ENCODE results near the gene SMARCE1.

The SMARCE1 gene

DNA sequence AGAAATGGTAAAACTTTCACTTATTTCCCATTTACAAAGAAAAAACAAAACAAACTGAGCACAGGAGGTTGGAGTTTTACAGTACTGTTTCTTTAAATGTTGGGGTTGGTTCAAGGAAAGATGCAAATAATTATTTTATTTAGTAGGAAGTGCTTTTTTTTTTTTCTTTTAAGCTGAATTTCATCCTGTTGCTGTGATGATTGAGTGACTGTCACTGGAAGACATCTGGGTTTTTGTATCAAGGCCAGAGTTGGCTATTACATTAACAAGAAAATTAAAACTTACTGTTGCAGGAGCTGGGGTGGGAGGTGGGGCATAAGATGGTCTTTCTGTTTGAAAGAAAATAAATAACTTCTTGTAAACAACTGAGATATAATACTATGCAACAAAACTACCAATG is 2.3 kb downstream of the SMARCE1 start:
- no peak for DNase-seq

DNA sequence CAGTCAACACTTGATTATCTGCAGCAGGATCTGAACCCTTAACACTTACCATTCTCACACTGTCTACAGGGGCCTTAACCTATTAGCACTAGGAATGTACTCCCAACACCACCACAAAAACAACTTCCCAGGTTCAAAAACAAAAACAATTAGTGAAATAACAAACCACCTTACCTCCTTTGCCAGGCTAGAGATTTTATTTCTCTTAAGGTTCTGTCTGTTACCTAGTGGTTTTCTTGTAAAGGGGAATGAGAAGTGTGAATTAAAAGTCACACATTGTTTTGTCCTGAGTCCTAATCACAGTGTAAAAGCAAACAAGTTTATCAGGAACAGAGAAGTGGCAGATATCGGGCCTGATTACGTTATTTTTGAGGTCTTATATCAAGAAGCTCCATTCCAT is 9.7 kb downstream of the SMARCE1 start:
- no peak for DNase-seq

- DNase-seq: peak; percentile 44
Measured at GRCh38 chr17:40633871-40634270, 13.7 kb downstream of the SMARCE1 start.

DNA sequence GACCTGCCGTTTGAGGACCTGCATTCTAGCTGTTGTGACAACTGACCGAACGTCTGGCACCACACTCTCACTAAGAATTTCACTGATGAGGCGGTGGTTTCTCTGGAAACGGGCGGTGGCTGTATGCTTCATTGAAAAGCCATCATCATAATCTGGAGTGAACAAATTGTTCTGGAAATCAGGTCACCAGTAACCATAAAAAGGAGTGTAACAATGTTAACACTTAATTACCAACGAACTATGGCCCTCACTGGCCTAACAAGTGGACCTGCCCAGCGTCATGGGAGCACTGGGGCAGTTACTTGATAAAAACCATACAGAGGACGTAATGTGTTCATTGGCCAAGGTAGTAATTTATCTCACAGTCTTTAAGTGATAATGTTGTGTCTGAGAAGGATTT is 15.4 kb downstream of the SMARCE1 start:
- DNase-seq: peak; percentile 74

DNA sequence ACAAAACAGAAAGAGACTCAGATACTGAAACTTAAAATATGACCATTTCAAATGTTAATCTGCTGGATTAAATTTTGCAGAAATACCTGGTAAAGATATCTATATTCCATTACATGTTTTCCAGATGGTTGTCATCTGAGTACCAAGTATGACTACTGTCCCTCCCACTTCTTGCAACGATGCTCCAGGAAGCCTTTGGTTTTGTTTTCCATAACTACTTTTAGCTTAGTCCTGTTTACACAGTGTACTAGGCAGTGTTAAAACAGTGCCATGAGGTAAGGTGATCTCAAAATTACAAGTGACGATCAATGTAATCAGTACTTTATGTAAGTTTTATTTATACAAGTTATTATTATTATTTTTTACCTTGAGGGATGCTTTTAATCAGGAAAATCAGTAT is 17.8 kb downstream of the SMARCE1 start:
- DNase-seq: no peak

DNA sequence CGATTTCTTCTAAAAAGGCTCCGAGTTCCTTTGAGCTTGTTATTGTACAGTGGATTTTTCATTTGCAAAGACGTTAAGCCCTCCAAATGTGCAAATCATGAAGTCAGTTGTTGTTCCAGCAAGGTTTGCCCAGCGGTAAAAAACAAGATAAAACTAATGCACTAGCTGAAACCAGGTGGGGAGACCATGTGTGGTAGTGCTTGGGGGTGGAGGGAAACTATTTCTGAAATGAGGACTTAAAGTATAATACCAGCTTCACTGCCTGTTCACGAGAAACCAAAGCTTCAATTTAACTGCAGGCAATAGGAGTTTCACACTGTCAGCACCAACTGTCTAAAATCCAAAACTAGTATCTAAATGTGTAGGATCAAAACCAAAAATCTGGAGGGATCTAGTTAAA is 22.3 kb downstream of the SMARCE1 start:
- DNase-seq: no peak

- no peak for DNase-seq
Measured at GRCh38 chr17:40623419-40624210, 24.0 kb downstream of the SMARCE1 start.

DNA sequence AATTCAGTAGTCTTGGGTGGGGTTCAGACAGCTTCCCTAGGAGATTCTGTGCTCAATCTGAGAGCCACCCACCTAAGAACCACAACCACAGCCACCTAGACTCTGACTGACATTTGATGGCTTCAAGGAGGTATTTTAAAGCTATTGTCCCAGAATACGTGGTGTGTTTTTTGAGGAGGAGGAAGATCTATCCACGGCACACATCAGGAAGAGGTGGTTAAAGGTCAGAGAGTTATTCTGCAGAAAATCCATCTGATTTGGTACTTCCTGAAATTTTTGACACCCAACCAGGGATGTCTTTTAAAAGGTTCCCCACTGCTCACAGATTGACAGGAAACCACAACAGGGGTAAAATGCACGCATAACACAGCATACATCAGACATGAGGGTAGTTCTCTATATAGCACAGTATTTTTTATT is 25.1 kb downstream of the SMARCE1 start:
- no peak for DNase-seq

DNA sequence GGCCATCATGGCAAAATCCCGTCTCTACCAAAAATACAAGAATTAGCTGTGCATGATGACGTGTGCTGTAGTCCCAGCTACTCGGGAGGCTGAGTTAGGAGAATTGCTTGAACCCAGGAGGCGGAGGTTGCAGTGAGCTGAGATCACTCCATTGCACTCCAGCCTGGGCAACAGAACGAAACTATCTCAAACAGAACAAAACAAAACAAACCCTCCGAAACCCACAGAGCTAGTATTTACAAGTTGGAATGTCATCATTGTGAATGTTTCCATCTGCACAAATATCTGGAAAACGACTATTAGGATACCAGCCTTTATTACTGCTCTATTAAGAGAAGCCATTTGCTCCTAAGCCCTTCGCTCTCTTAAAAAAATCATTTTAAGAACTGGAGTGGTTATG is 26.0 kb downstream of the SMARCE1 start:
- DNase-seq: no peak

GRCh38 chr17:40621019-40621418 is 26.6 kb downstream of the SMARCE1 start:
- DNase-seq: no peak

- DNase-seq: no peak
Measured at GRCh38 chr17:40618754-40619625, 28.6 kb downstream of the SMARCE1 start.

DNA sequence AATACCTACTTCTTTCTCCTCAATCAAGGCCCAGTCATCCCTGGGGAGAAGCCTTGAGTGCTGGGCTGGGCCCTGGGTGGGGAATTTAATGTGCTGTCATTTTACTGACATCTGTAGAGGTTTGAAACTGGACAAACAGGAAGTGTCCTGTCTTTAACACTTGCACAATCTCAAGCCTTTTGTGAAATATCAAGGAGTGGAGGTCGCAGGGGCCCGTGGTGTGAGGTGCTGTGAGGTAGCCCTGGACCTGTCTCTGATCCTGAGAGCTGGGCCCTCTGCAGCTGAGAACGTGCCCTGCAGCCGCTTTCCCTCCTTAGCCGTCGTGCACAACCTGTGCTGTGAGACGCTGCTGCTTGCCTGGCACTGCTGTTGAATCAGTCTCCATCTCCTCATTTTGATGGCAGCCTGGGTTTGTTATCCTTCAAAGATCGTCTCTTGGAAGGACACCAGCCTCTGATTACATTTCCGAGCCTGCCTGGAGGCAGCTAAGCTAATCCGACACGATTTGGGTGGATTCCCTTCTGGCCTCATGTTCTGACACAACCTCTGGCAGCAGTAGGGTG is 29.9 kb downstream of the SMARCE1 start:
- no peak for DNase-seq

DNA sequence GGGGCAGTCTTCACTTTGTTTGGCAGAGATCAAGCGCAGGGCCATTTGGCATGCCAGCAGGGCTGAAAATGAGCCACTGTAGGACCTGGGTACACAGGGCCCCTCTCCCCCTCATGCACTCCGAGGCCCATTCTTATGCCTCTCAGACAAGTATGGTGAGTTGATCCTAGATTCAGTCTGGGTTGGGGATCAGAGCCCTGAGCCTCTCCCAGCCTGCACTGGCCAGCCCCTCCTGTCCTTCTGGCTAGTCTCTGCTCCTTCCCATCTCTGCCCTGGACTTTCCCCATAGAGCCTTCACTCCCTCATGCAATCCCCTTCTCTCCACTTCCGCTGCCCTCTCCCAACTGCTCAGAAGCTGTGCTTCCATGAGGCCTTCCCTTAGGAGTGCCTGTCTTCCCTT is 31.0 kb downstream of the SMARCE1 start:
- DNase-seq: no peak

- DNase-seq: no peak
Measured at GRCh38 chr17:40615841-40616476, 31.7 kb downstream of the SMARCE1 start.

DNA sequence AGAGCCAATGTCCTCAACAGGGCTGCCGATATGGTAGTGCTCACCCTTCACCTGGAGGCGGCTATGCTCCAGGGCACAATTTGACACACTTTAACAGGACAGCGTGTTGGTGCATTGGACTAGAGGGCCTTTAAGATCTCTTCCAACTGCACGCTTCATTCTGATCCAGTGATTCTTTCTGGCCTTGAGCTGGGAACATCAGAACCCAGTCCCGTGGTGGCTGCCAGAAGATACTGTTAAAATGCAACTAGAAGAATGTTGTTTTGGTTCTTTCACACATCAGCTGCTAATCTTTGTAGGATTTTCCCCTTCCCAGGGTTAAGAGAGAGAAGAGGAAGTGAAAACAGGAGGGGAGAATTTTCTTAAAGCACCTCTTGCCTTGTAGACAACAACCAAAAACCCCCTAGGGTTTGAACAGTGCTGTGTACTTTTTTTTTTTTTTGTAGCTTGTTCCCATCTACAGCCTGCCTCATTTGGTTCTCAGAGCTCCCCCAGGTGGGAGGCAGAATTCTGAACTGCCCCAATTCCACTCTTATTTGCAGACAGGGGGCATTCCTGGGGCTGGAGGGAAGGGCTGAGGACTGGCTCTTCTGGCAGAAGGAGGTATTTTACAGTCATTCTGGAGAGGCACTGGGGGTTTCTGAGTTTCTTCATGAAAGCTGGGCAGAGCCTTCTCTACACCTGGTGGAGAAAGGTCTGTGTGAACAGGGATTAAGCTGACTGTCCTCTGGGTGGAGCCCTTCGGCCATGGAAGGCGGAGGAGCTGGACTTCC is 32.4 kb downstream of the SMARCE1 start:
- DNase-seq: peak; percentile 59

DNA sequence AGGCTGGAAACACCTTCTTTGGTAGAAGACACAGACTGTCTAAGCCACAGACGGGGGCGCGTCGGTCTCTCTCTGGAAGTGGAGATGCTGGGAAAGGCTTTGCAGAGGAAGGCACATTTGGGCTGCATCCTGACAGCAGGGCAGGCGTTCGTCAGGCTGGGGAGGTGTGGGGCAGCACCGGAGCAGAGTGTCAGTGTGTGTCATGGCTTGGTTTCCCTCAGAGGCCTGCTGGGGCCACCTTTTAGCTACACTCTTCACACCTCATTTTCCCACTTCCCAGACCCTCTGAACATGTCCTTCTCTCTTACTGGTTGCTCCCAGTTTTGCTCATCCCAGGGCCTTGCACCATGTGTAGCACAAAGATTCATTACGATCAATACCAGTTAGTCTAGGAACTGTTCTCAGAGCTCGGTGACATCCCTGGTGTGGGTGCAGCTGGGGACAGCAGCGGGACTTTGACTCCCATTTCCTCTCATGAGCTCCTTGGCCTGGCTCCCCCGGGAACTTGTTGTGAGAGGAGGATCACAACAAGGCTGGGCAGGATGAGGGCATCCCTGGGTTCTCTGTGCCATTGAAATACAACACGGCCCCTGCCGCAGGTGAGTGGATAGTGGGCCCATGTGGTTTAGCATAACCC is 33.1 kb downstream of the SMARCE1 start:
- no peak for DNase-seq

DNA sequence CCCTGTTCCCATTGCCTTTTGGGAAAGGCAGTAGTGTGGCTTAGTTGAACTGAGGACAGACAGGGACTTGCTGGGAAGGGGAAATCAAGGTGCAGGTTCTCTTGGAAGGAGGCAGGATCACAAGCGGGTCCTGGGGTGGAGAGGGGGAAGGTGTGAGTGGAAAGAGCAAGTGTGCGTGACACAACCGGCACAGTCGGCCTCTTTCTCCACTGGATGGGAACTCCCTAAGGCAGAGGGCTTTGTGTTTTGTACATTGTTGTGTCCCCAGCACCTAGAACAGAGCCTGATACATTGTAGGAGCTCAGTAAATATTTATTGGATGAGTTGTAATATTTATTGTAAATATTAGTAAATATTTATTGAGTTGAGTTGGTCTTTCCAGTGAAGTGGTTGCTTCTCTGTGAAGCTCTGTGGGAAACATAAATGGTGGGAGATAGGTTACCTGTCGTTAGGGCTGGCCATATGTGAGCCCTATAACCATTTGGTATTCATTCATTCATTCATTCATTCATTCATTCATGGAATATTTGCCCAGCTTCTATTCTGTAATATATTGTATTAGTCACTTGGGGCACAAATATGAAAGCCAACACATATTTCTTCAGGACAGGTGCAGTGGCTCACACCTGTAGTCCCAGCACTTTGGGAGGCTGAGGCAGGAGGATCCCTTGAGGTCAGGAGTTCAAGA is 34.0 kb downstream of the SMARCE1 start:
- no peak for DNase-seq

- DNase-seq: no peak
Measured at GRCh38 chr17:40612599-40613244, 34.9 kb downstream of the SMARCE1 start.

DNA sequence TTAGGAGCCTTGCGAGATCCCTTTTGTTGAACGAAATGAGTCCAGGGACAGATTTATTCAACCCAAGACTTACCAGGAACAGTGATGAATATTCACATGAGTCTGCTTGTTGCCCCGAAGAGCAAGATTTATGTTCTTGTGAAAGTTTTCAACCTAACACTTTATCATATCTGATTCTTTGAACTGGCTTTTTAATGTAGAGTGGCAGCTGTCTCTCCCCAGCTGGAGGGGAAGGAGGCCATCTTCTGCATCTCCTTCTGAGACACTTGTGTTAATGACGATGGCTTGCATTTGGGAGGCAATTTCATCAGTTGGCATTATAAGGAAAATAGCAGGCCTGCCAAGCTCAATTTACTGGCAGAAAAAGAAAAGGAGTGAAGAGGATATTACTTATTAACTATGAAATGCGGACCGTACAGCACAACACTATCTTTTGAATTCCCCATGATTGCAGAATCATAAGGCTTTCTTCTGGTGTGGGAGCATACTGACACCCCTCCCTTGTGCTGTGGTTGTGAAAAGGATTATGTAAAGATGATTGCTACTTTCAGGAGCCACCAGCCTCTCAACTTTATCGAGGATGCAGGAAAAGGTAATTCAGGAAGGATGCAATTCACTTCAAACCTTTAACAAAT is 35.7 kb downstream of the SMARCE1 start:
- no peak for DNase-seq

DNA sequence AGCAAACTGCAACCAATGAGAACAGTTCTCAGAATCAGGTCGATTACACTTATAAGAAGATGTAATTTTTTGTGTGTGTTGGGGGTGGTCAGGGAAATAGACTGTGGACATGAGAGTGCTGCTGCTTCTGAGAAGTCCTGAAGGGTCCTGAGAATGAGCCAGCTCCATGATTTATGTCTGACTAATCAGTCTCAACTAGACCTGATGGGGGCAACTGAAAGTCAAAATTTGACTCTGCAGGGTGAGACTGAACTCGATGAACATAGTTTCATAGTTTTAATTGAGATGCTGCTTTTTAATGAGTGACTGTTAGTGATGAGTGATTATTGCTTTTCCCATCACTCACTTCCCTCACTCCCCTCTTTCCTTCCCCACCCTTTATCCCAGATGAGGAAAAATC is 37.3 kb downstream of the SMARCE1 start:
- no peak for DNase-seq
